Mucosa of descending colon (tissue), 3 donors: ENCODE measurements around the gene CYLD. TPM values are rescaled to one million over a fixed set of nuclear protein-coding genes. Genes with fewer than 3 reads are reported as not detected.

Experiments used
- ATAC-seq: fragments of 200-7000 bp; cut with Tn5 transposase; one replicate; pipeline ENCODE4 v1.9.1; 2020; ENCODE audit warnings: mild to moderate bottlenecking, moderate library complexity
- DNase-seq, 3 donors: peaks; one replicate each; pipeline ENCODE4 v3.0.0-alpha.2; 2020
- H3K36me3 ChIP-seq: fragments of 200-600 bp; one replicate; pipeline ENCODE4 v1.8.0; 2021; ENCODE audit warnings: low read depth, mild to moderate bottlenecking
- H3K4me1 ChIP-seq: fragments of 200-600 bp; one replicate; pipeline ENCODE4 v1.8.0; 2021; ENCODE audit warnings: low read depth, mild to moderate bottlenecking
- H3K4me3 ChIP-seq: fragments of 200-600 bp; one replicate; pipeline ENCODE4 v1.8.0; 2021; ENCODE audit warnings: mild to moderate bottlenecking
- H3K9me3 ChIP-seq: fragments of 200-600 bp; one replicate; pipeline ENCODE4 v1.8.0; 2021; ENCODE audit warnings: mild to moderate bottlenecking
- intact Hi-C, 2 donors: fragments of 100-400 bp; cut with DNase I in 1 of 2; cut with micrococcal nuclease in 1 of 2; formaldehyde crosslinking; loops; one replicate each; pipeline versions ENCODE4 v1.11.0 to v1.11.1; 2022; cut with DNase I, micrococcal nuclease
- total RNA-seq, 3 donors: library from RNA; stranded (reverse); fragmentation: NEBNext Ultra II Directional in 2 of 3; extraction: Animal tissue kit (Norgen Biotek cat#: 25700) in 2 of 3; gene quantifications; one replicate each; pipeline versions ENCODE4 v1.2.1 to v1.2.4, GENCODE V29; 2021 to 2023
- TF ChIP-seq, protein P1 (sequence below): fragments of 200-600 bp; IDR thresholded peaks from one replicate; pipeline ENCODE4 v1.8.0; 2022; ENCODE audit warnings: antibody characterized with exemption, mild to moderate bottlenecking
- donor health status: DM: no; HTN: no; CAD: no; lungs with moderate emphysema.
- donor health status: DM: no; HTN: no; CAD: no.
- donor health status: DM: no; HTN: yes; CAD: no.

The CYLD gene
- total RNA-seq, 3 donors from 2014 or later = 24.7 to 44.4 (median 35.5) TPM

DNA sequence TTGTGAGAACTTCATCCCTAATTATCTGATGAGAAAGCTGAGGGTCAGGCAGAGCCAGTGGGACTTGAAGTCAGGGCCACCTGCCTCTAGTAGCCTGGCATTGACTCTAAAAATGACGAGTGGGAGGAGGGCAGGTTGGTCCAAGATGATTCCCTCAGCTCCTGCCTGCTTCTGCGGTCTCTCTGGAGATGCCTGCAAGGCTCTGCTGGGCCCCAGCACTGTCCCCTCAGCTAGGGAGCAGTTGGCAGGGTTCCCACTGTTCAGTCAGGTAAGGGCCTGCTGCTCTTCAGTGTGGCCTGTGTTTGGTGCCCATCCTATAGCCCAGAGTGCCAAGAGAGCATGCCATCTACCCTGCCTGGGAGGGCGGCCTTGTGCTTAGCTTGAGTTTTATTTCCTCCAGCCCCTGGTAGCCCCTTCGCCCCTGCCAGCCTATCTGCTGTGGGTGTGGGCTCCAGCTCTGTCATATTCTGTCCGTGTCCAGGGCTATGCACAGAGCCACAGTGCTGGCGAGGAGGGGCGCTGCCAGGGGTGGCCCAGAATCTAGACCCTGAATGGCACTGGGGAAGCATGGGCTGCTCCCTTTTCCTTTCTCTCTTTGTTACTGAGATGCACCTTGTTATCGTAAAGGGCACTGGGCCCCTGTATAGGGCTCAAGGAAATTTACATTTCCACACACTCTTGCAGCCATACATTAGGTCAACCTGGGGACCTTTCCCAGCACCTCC is 68.5 kb downstream of the CYLD start:
- Histone ChIP-seq H3K36me3 (no peaks in the 10 kb centered on the region), H3K9me3 (no peaks in the 10 kb centered on the region), H3K4me3 (no peak overlapping the region), H3K4me1 (no peaks in the 10 kb centered on the region)
- intact Hi-C loops = no loop called here
- DNase-seq = no peak
- no peak for ATAC-seq
- TF ChIP-seq, protein P1, sequence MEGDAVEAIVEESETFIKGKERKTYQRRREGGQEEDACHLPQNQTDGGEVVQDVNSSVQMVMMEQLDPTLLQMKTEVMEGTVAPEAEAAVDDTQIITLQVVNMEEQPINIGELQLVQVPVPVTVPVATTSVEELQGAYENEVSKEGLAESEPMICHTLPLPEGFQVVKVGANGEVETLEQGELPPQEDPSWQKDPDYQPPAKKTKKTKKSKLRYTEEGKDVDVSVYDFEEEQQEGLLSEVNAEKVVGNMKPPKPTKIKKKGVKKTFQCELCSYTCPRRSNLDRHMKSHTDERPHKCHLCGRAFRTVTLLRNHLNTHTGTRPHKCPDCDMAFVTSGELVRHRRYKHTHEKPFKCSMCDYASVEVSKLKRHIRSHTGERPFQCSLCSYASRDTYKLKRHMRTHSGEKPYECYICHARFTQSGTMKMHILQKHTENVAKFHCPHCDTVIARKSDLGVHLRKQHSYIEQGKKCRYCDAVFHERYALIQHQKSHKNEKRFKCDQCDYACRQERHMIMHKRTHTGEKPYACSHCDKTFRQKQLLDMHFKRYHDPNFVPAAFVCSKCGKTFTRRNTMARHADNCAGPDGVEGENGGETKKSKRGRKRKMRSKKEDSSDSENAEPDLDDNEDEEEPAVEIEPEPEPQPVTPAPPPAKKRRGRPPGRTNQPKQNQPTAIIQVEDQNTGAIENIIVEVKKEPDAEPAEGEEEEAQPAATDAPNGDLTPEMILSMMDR = no peak

DNA sequence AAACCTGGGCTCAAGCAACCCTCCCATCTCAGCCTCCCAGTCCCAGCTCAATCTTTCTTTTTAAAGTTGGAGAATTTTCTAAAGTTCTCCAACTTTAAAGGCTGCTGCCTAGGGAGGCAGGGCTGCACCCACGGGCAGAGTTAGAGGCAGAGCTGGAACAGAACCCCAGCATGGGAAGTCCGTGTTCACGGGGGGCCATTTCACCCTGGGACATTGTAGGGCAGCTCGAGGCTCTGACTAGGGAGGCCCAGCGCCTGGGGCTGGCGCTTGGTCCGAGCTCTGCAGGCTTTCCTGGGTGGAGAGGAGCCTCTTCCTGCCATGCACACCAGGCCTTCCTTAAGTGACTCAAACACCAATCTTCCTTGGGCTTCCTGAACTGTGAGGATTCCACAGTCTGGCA is 70.2 kb downstream of the CYLD start:
- no peak overlapping the region for H3K4me3 ChIP-seq
- intact Hi-C loops = no loop called here
- H3K4me1 ChIP-seq = no peaks in the 10 kb centered on the region
- no peaks in the 10 kb centered on the region for H3K9me3 ChIP-seq
- H3K36me3 ChIP-seq = no peaks in the 10 kb centered on the region
- DNase-seq (no peak), ATAC-seq (no peak)
- TF ChIP-seq, protein P1 = no peak

DNA sequence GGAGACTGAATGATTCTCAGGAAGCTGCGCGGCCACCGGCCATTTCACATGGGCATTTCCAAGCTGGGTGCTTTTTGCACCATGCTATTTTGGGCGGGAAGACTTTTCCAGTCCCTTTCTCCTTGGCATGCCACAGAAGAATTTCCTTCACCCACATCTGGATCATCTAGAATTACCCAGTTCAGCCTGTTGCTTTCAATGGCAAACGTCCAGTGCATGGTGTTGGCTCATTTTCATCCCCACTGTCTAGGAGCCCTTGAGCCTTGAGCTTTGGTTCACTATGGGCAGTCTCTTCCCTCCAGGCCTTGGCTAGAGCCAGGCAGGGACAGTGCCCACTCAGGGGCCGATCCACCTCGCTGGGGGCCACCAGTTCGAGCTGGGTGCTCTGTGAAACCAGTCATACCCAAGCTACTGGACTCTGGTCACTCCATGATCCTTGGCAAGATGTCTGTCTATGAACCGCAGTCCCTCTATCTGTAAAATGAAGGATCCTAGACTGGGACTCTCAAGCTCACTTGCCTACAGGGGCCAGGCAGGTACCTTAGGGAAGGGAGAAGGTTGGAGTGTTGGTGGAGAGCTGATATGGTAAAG is 71.1 kb downstream of the CYLD start:
- H3K4me3 ChIP-seq = no peak overlapping the region
- DNase-seq (no peak), ATAC-seq (no peak)
- no peaks in the 10 kb centered on the region for H3K9me3 ChIP-seq
- intact Hi-C loops = no loop called here
- no peaks in the 10 kb centered on the region for H3K4me1 ChIP-seq
- no peaks in the 10 kb centered on the region for H3K36me3 ChIP-seq
- TF ChIP-seq, protein P1 = no peak

DNA sequence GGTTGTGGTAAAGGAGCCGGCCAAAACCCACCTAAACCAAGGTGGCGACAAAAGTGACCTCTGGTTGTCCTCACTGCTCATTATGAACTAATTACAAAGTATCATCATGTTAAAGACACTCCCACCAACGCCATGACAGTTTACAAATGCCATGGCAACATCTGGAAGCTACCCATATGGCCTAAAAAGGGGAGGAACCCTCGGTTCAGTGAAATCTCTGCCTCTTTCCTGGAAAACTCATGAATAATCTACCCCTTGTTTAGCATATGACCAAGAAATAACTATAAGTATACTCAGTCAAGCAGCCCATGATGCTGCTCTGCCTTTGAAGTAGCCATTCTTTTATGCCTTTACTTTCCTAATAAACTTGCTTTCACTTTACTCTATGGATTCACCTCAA is 72.2 kb downstream of the CYLD start:
- Histone ChIP-seq H3K4me3 (no peak overlapping the region), H3K4me1 (no peaks in the 10 kb centered on the region), H3K9me3 (no peaks in the 10 kb centered on the region), H3K36me3 (no peaks in the 10 kb centered on the region)
- TF ChIP-seq, protein P1 = no peak
- intact Hi-C loops = no loop called here
- DNase-seq (no peak), ATAC-seq (no peak)

DNA sequence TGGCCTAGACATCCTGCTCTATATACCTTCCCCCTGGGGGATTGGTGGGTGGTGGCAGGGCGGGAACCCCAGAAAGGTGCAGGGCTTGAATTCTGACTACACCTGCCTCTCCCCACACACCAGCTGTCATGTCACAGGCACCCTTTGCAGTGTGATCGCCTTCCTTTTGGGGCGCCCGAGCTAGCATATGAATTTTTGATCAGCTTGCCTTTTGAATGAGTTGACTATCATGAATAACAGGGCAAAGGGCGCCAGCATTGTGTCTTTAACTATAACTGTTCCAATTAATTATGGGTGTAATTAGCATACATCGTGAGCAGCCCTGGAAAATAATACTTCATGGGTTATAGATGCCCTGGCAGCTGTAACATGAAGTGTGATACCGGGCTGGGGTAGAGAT is 72.7 kb downstream of the CYLD start:
- H3K9me3 ChIP-seq = no peaks in the 10 kb centered on the region
- TF ChIP-seq, protein P1 = no peak
- H3K4me1 ChIP-seq = no peaks in the 10 kb centered on the region
- ATAC-seq (no peak), DNase-seq (no peak)
- H3K36me3 ChIP-seq = no peaks in the 10 kb centered on the region
- no peak overlapping the region for H3K4me3 ChIP-seq
- intact Hi-C loops = no loop called here
